ENCODE results near the gene FNDC3A. TPM values are rescaled to one million over a fixed set of nuclear protein-coding genes. Genes with fewer than 3 reads are reported as not detected.
A peak's percentile ranks its signal among the peaks of the same experiment; 100 is the strongest.

FNDC3A gene
- total RNA-seq, 1 experiment from 2014 or later, result 15.6 TPM

- H3K9me3 ChIP-seq (ENCODE audit: low read length), result no peaks in the 10 kb centered on the region
- 0 out of 2 replicates have a peak, but pooled peaks have one; percentile 16 for ATAC-seq
- no peaks in the 10 kb centered on the region for H3K79me2 ChIP-seq (ENCODE audit: low read length)
- no peak overlapping the region for H3K4me3 ChIP-seq (ENCODE audit: low read length)
- no peak overlapping the region for H2AFZ ChIP-seq (ENCODE audit: low read length)
- BruUV-seq (replicated peaks), result no TSS peak
- intact Hi-C loops (cut with micrococcal nuclease), result no loop called here
- peak overlapping the region; percentile 19 for H3K4me2 ChIP-seq (ENCODE audit: low read length)
- H3K27me3 ChIP-seq (ENCODE audit: low read length), result no peaks in the 10 kb centered on the region
- peak overlapping the region; percentile 36 for H3K27ac ChIP-seq (ENCODE audit: low read length)
- TF ChIP-seq EZH2 (IDR thresholded peaks at IDR 0.05; ENCODE audit: low read length, unreplicated experiment) (no peak), EZH2phosphoT487 (IDR thresholded peaks at IDR 0.05; ENCODE audit: borderline replicate concordance, low read length) (no peak), CTCF (conservative IDR thresholded peaks at IDR 0.05; ENCODE audit: low read depth, low read length) (no peak)
- no peaks in the 10 kb centered on the region for H3F3A ChIP-seq (ENCODE audit: low read length, unreplicated experiment)
- ChIA-PET CTCF (no interaction called here), POLR2A (ENCODE audit: unreplicated experiment) (no interaction called here)
- H3K9ac ChIP-seq (ENCODE audit: low read length), result peak overlapping the region; percentile 2; the same call in 1 of the 2 replicates
- DNase-seq, result no peak
- no peaks in the 10 kb centered on the region for H3K36me3 ChIP-seq (ENCODE audit: low read depth, low read length)
- no peaks in the 10 kb centered on the region for H4K20me1 ChIP-seq (ENCODE audit: low read length)
- peaks cover 22% of the 10 kb centered on the region for H3K4me1 ChIP-seq (ENCODE audit: insufficient read depth, low read length)
- no peaks in the 10 kb centered on the region for H3K9me2 ChIP-seq (replicated peaks; ENCODE audit: low read length)
Measured at GRCh38 chr13:49063011-49063410, 87.3 kb downstream of the FNDC3A start.

- peak overlapping the region; percentile 19 for H3K4me2 ChIP-seq (ENCODE audit: low read length)
- TF ChIP-seq CTCF (conservative IDR thresholded peaks at IDR 0.05; ENCODE audit: low read depth, low read length) (no peak), EZH2phosphoT487 (IDR thresholded peaks at IDR 0.05; ENCODE audit: borderline replicate concordance, low read length) (no peak)
Measured at GRCh38 chr13:49063497-49063896, 87.8 kb downstream of the FNDC3A start.

GRCh38 chr13:49064476-49064875 is 88.8 kb downstream of the FNDC3A start:
- Histone ChIP-seq H3K4me3 (ENCODE audit: low read length) (no peak overlapping the region), H3F3A (ENCODE audit: low read length, unreplicated experiment) (no peaks in the 10 kb centered on the region), H3K79me2 (ENCODE audit: low read length) (no peaks in the 10 kb centered on the region), H3K9ac (ENCODE audit: low read length) (no peak overlapping the region), H3K9me2 (replicated peaks; ENCODE audit: low read length) (no peaks in the 10 kb centered on the region), H3K4me1 (ENCODE audit: insufficient read depth, low read length) (peaks cover 22% of the 10 kb centered on the region), H3K9me3 (ENCODE audit: low read length) (no peaks in the 10 kb centered on the region), H3K27ac (ENCODE audit: low read length) (no peak overlapping the region), H4K20me1 (ENCODE audit: low read length) (no peaks in the 10 kb centered on the region), H2AFZ (ENCODE audit: low read length) (no peak overlapping the region), H3K27me3 (ENCODE audit: low read length) (no peaks in the 10 kb centered on the region), H3K4me2 (ENCODE audit: low read length) (no peak overlapping the region), H3K36me3 (ENCODE audit: low read depth, low read length) (no peaks in the 10 kb centered on the region)
- ATAC-seq (no peak), DNase-seq (no peak)
- intact Hi-C loops (cut with micrococcal nuclease), result no loop called here
- ChIA-PET CTCF (no interaction called here), POLR2A (ENCODE audit: unreplicated experiment) (no interaction called here)
- no TSS peak for BruUV-seq (replicated peaks)
- TF ChIP-seq EZH2phosphoT487 (IDR thresholded peaks at IDR 0.05; ENCODE audit: borderline replicate concordance, low read length), result no peak
- TF ChIP-seq CTCF (conservative IDR thresholded peaks at IDR 0.05; ENCODE audit: low read depth, low read length), result no peak
- no peak for TF ChIP-seq EZH2 (IDR thresholded peaks at IDR 0.05; ENCODE audit: low read length, unreplicated experiment)

More at GRCh38 chr13:49063497-49063896, 87.8 kb downstream of the FNDC3A start:
- no peaks in the 10 kb centered on the region for H3K9me2 ChIP-seq (replicated peaks; ENCODE audit: low read length)
- H3K27ac ChIP-seq (ENCODE audit: low read length), result peak overlapping the region; percentile 36
- H3K36me3 ChIP-seq (ENCODE audit: low read depth, low read length), result no peaks in the 10 kb centered on the region
- intact Hi-C loops (cut with micrococcal nuclease), result no loop called here
- DNase-seq, result peak; percentile 69
- H3K9ac ChIP-seq (ENCODE audit: low read length), result 0 out of 2 replicates have a peak overlapping the region, but pooled peaks have one; percentile 2
- H3K27me3 ChIP-seq (ENCODE audit: low read length), result no peaks in the 10 kb centered on the region
- peaks cover 22% of the 10 kb centered on the region for H3K4me1 ChIP-seq (ENCODE audit: insufficient read depth, low read length)
- H2AFZ ChIP-seq (ENCODE audit: low read length), result no peak overlapping the region
- no peaks in the 10 kb centered on the region for H4K20me1 ChIP-seq (ENCODE audit: low read length)
- H3K79me2 ChIP-seq (ENCODE audit: low read length), result no peaks in the 10 kb centered on the region
- POLR2A ChIA-PET (ENCODE audit: unreplicated experiment), result no interaction called here
- peak; percentile 78 for ATAC-seq
- no peaks in the 10 kb centered on the region for H3F3A ChIP-seq (ENCODE audit: low read length, unreplicated experiment)
- BruUV-seq (replicated peaks), result no TSS peak
- H3K9me3 ChIP-seq (ENCODE audit: low read length), result no peaks in the 10 kb centered on the region
- no peak overlapping the region for H3K4me3 ChIP-seq (ENCODE audit: low read length)
- CTCF ChIA-PET, result no interaction called here
